CD4-positive, alpha-beta T cell treated with Interferon alpha-2 for 1 hour (primary cell): ENCODE data around the gene PXT1.
A peak's percentile ranks its signal among the peaks of the same experiment; 100 is the strongest.

ENCODE experiments used
- DNase-seq, 2 donors: peaks; one replicate each; pipeline ENCODE4 v3.0.0-alpha.2; 2020 to 2022

Gene PXT1

GRCh38 chr6:36387440-36388303, 55.0 kb downstream of the PXT1 start, which contains the start of gene ETV7:
Gene ETV7 (minus strand): TSS chr6:36387669. CDS start chr6:36387541, 128 bp downstream.
- peak; percentile 78 to 86 for DNase-seq

GRCh38 chr6:36386495-36387439, 55.9 kb downstream of the PXT1 start:
- DNase-seq: peak; percentile 30 to 52

- DNase-seq: no peak
Measured at GRCh38 chr6:36384095-36384494, 58.6 kb downstream of the PXT1 start.

- no peak for DNase-seq
Measured at GRCh38 chr6:36383606-36384005, 59.0 kb downstream of the PXT1 start.

GRCh38 chr6:36382976-36383375, 59.7 kb downstream of the PXT1 start:
- DNase-seq: no peak

- no peak for DNase-seq
Measured at GRCh38 chr6:36381502-36382389, 60.9 kb downstream of the PXT1 start.

GRCh38 chr6:36380166-36380565, 62.5 kb downstream of the PXT1 start:
- no peak for DNase-seq

GRCh38 chr6:36378936-36379335, 63.7 kb downstream of the PXT1 start:
- DNase-seq: no peak

- DNase-seq: no peak
Measured at GRCh38 chr6:36378243-36378920, 64.3 kb downstream of the PXT1 start.

- no peak for DNase-seq
Measured at GRCh38 chr6:36377594-36377993, 65.1 kb downstream of the PXT1 start.

- no peak for DNase-seq
Measured at GRCh38 chr6:36376742-36377141, 65.9 kb downstream of the PXT1 start.

GRCh38 chr6:36376183-36376582, 66.5 kb downstream of the PXT1 start:
- DNase-seq: no peak

- no peak for DNase-seq
Measured at GRCh38 chr6:36375644-36376155, 67.0 kb downstream of the PXT1 start.

- no peak for DNase-seq
Measured at GRCh38 chr6:36374972-36375371, 67.7 kb downstream of the PXT1 start.

GRCh38 chr6:36374194-36374593, 68.5 kb downstream of the PXT1 start:
- no peak for DNase-seq

GRCh38 chr6:36373368-36374019, 69.2 kb downstream of the PXT1 start:
- DNase-seq: no peak

GRCh38 chr6:36372088-36372487, 70.6 kb downstream of the PXT1 start:
- no peak for DNase-seq

- DNase-seq: no peak
Measured at GRCh38 chr6:36371211-36371610, 71.4 kb downstream of the PXT1 start.

GRCh38 chr6:36370638-36371037, 72.0 kb downstream of the PXT1 start:
- no peak for DNase-seq

- DNase-seq: peak in 1 of 2 donors; percentile 23
Measured at GRCh38 chr6:36368921-36369865, 73.5 kb downstream of the PXT1 start.
